HepG2 (cell line): ENCODE data around the gene ALPL. TPM values are rescaled to one million over a fixed set of nuclear protein-coding genes. Genes with fewer than 3 reads are reported as not detected.

ENCODE experiments used
- ATAC-seq: fragments of 200-7000 bp; cut with Tn5 transposase; 3 replicates; pipeline ENCODE4 v1.9.1; 2020; ENCODE audit warnings: mild to moderate bottlenecking, moderate library complexity
- BruUV-seq: library from RNA; stranded (reverse); fragments of 400-500 nt; replicated peaks from 2 replicates; lab custom pipeline; 2021; lab: Mats Ljungman, UMichigan
- CTCF ChIA-PET: fragments of 300-600 bp; formaldehyde crosslinking; extraction: SDS; loops from one replicate; lab custom pipeline; 2021; ENCODE audit warnings: low total read pairs, inconsistent platforms, low intra/inter-chr PET ratio; lab: Yijun Ruan, JAX
- POLR2A ChIA-PET: fragments of 350-600 bp; sonication (Branson Sonifier 250); formaldehyde crosslinking; loops from one replicate; lab custom pipeline; 2020; ENCODE audit warnings: antibody characterized with exemption, inconsistent platforms; lab: Yijun Ruan, JAX
- DNase-seq: peaks from one replicate; pipeline ENCODE4 v3.0.0-alpha.2; 2015; ENCODE audit warnings: low spot score
- FAIRE-seq: peaks from 3 replicates; lab custom pipeline; 2011; peaks lifted over from hg19 to GRCh38; lab: Jason Lieb, UNC
- H2AFZ ChIP-seq: one replicate; pipeline ENCODE4 v1.6.1; 2011; ENCODE audit warnings: low read length, inconsistent platforms
- H3K27ac ChIP-seq: fragments of 300-600 bp; 3 replicates; pipeline ENCODE4 v1.8.0; 2011; ENCODE audit warnings: mixed run types, mild to moderate bottlenecking, mixed read lengths, low read length, inconsistent platforms; ENCODE audit not compliant: insufficient read depth; ENCODE audit errors: extremely low read length
- H3K27me3 ChIP-seq, 2 experiments: fragments of 200-600 bp in 1 of 2; 2 replicates in 1 of 2; 3 replicates in 1 of 2; pipeline versions ENCODE4 v1.6.0 to v1.8.0; 2011; ENCODE audit warnings: low read length in 2 of 2, mild to moderate bottlenecking in 2 of 2, moderate library complexity in 2 of 2, inconsistent platforms in 1 of 2; ENCODE audit not compliant: insufficient read depth in 2 of 2, control insufficient read depth in 1 of 2
- H3K36me3 ChIP-seq, 2 experiments: fragments of 200-600 bp in 1 of 2; replicated peaks in 1 of 2; 2 replicates in 1 of 2; 3 replicates in 1 of 2; pipeline versions ENCODE4 v1.5.1 to v1.8.0; 2011; ENCODE audit warnings: low read length in 2 of 2, inconsistent platforms in 1 of 2; ENCODE audit not compliant: insufficient read depth in 2 of 2, control insufficient read depth in 1 of 2
- H3K4me1 ChIP-seq: 2 replicates; pipeline ENCODE4 v1.5.1; 2012; ENCODE audit warnings: low read length, inconsistent platforms; ENCODE audit not compliant: insufficient read depth
- H3K4me2 ChIP-seq: 2 replicates; pipeline ENCODE4 v1.6.0; 2011; ENCODE audit warnings: low read depth, low read length, inconsistent platforms
- H3K4me3 ChIP-seq, 3 experiments: fragments of 200-600 bp in 1 of 3; sonication (generic), shearing (Covaris generic) in 1 of 3; replicated peaks in 1 of 3; 2 replicates each; pipeline ENCODE4 v1.5.1; 2011 to 2016; ENCODE audit warnings: low read length in 3 of 3, inconsistent platforms in 2 of 3, low read depth in 2 of 3, mild to moderate bottlenecking in 2 of 3, control low read depth in 1 of 3, mixed read lengths in 1 of 3; ENCODE audit not compliant: insufficient read depth in 1 of 3
- H3K79me2 ChIP-seq: one replicate; pipeline ENCODE4 v1.6.1; 2011; ENCODE audit warnings: low read length, inconsistent platforms; ENCODE audit not compliant: insufficient read depth
- H3K9ac ChIP-seq: 2 replicates; pipeline ENCODE4 v1.6.0; 2011; ENCODE audit warnings: mild to moderate bottlenecking, low read depth, low read length, inconsistent platforms; ENCODE audit not compliant: insufficient read depth
- H3K9me3 ChIP-seq: 2 replicates; pipeline ENCODE4 v1.5.1; 2012; ENCODE audit warnings: mild to moderate bottlenecking, low read length
- H4K20me1 ChIP-seq: 2 replicates; pipeline ENCODE4 v1.6.0; 2011; ENCODE audit warnings: inconsistent platforms, mild to moderate bottlenecking, low read length, moderate library complexity; ENCODE audit not compliant: insufficient read depth
- HES4 ChIP-seq: sonication (generic); formaldehyde crosslinking; IDR thresholded peaks from 2 replicates; pipeline ENCODE4 v1.9.0; 2021; ENCODE audit warnings: mild to moderate bottlenecking, missing genetic modification reagents, borderline replicate concordance
- KLF9 ChIP-seq: IDR thresholded peaks from 2 replicates; pipeline ENCODE4 v1.6.1; 2016; ENCODE audit warnings: low read depth
- POLR2A ChIP-seq, 2 experiments: IDR thresholded peaks; 2 replicates each; pipeline ENCODE4 v1.6.1; 2011; ENCODE audit warnings: low read depth in 2 of 2, low read length in 2 of 2, mild to moderate bottlenecking in 1 of 2, moderate library complexity in 1 of 2; ENCODE audit not compliant: insufficient read depth in 1 of 2
- WIZ ChIP-seq: sonication (generic); formaldehyde crosslinking; IDR thresholded peaks from 2 replicates; pipeline ENCODE4 v1.5.1; 2020; ENCODE audit warnings: mild to moderate bottlenecking, missing genetic modification reagents
- ZFP62 ChIP-seq: sonication (generic); formaldehyde crosslinking; IDR thresholded peaks from 2 replicates; pipeline ENCODE4 v1.4.0; 2020; ENCODE audit warnings: missing genetic modification reagents
- ZNF33A ChIP-seq: sonication (generic); formaldehyde crosslinking; IDR thresholded peaks from 2 replicates; pipeline ENCODE4 v1.5.1; 2020; ENCODE audit warnings: missing genetic modification reagents, mild to moderate bottlenecking, moderate library complexity, borderline replicate concordance
- ZNF496 ChIP-seq: sonication (generic); formaldehyde crosslinking; IDR thresholded peaks from 2 replicates; pipeline ENCODE4 v1.8.1; 2023; ENCODE audit warnings: mild to moderate bottlenecking, moderate library complexity, missing genetic modification reagents; ENCODE audit not compliant: insufficient replicate concordance
- ZNF792 ChIP-seq: IDR thresholded peaks from 2 replicates; pipeline ENCODE4 v1.6.1; 2016
- WGBS: methylation state at CpG from one replicate; pipeline ENCODE4 v1.1.6; 2017; ENCODE audit warnings: low lambda C conversion rate; 5-methylcytosine and 5-hydroxymethylcytosine counted together
- in situ Hi-C: cut with HindIII; loops from 2 replicates; pipeline ENCODE4 v1.10.0; 2017; ENCODE audit warnings: low pct_unique_long_range_greater_than_20kb; ENCODE audit not compliant: extremely low pct_ligation_motif_present
- intact Hi-C: fragments of 100-400 bp; cut with micrococcal nuclease; formaldehyde crosslinking; loops from one replicate; pipeline ENCODE4 v1.10.0; 2022; ENCODE audit not compliant: unreplicated experiment
- polyA plus RNA-seq, 8 experiments: library from polyadenylated mRNA; depleted of rRNA in 3 of 8; stranded (reverse) in 7 of 8; unstranded in 1 of 8; fragments of >200 nt; fragmentation: Illumina TruSeq in 4 of 8; extraction: Trizol in 4 of 8; gene quantifications; 2 replicates each; pipeline versions ENCODE4 v1.2.1 to v1.2.3, GENCODE V29; 2011 to 2016; ENCODE audit warnings: low read depth in 4 of 8, missing spikeins in 1 of 8, mixed read lengths in 1 of 8; ENCODE audit not compliant: insufficient read depth in 1 of 8
- total RNA-seq, 5 experiments: library from RNA; depleted of rRNA; stranded (reverse); fragments of >200 nt; fragmentation: Illumina TruSeq; extraction: Trizol; gene quantifications; 2 replicates each; pipeline ENCODE4 v1.2.3, GENCODE V29; 2016; ENCODE audit warnings: low read depth in 1 of 5
- TF ChIP-seq, protein P1 (sequence below): sonication (generic); formaldehyde crosslinking; IDR thresholded peaks from 2 replicates; pipeline ENCODE4 v1.5.0; 2020; ENCODE audit warnings: mild to moderate bottlenecking, missing genetic modification reagents, moderate library complexity
- TF ChIP-seq, protein P2 (sequence below): sonication (generic); formaldehyde crosslinking; IDR thresholded peaks from 2 replicates; pipeline ENCODE4 v1.4.0; 2020; ENCODE audit warnings: missing genetic modification reagents
- TF ChIP-seq, protein P3 (sequence below): sonication (generic); formaldehyde crosslinking; IDR thresholded peaks from 2 replicates; pipeline ENCODE4 v1.5.0; 2020; ENCODE audit warnings: mild to moderate bottlenecking, missing genetic modification reagents

ALPL gene
- total and polyA plus RNA-seq, 2 of the 13 experiments (the other 11 are each of a cell fraction or from before 2014, with no cell fraction given) = 0.12 TPM; not detected in 1

- in situ Hi-C loops = no loop called here
- 0 out of 5 replicates have a peak, but pooled peaks cover 0 to under 1% of the 10 kb centered on the region in 2 experiments for H3K36me3 ChIP-seq
- intact Hi-C loops = no loop called here
- TF ChIP-seq, protein P1, sequence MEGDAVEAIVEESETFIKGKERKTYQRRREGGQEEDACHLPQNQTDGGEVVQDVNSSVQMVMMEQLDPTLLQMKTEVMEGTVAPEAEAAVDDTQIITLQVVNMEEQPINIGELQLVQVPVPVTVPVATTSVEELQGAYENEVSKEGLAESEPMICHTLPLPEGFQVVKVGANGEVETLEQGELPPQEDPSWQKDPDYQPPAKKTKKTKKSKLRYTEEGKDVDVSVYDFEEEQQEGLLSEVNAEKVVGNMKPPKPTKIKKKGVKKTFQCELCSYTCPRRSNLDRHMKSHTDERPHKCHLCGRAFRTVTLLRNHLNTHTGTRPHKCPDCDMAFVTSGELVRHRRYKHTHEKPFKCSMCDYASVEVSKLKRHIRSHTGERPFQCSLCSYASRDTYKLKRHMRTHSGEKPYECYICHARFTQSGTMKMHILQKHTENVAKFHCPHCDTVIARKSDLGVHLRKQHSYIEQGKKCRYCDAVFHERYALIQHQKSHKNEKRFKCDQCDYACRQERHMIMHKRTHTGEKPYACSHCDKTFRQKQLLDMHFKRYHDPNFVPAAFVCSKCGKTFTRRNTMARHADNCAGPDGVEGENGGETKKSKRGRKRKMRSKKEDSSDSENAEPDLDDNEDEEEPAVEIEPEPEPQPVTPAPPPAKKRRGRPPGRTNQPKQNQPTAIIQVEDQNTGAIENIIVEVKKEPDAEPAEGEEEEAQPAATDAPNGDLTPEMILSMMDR (CRISPR knock-in tag) = peak; percentile 26; the same call in 1 of the 2 replicates
- no peak for TF ChIP-seq WIZ (CRISPR knock-in tag)
- WGBS = 76% methylated on average over 10 of the region's 10 CpGs
- H3K79me2 ChIP-seq = no peaks in the 10 kb centered on the region
- DNase-seq = no peak
- no peaks in the 10 kb centered on the region for H3K4me1 ChIP-seq
- FAIRE-seq = no peak
- ATAC-seq = no peak
- ChIA-PET POLR2A (no interaction called here), CTCF (no interaction called here)
- no peak overlapping the region for H2AFZ ChIP-seq
- no peaks in the 10 kb centered on the region for H3K9me3 ChIP-seq
- H3K27me3 ChIP-seq = no peaks in the 10 kb centered on the region
- H3K9ac ChIP-seq = no peak overlapping the region
- BruUV-seq = no TSS peak
- H3K27ac ChIP-seq = no peak overlapping the region
- no peaks in the 10 kb centered on the region for H4K20me1 ChIP-seq
- no peak overlapping the region for H3K4me3 ChIP-seq
- H3K4me2 ChIP-seq = no peak overlapping the region
These were observed 40.6 kb upstream of the ALPL start for GRCh38 chr1:21468599-21468998.

DNA sequence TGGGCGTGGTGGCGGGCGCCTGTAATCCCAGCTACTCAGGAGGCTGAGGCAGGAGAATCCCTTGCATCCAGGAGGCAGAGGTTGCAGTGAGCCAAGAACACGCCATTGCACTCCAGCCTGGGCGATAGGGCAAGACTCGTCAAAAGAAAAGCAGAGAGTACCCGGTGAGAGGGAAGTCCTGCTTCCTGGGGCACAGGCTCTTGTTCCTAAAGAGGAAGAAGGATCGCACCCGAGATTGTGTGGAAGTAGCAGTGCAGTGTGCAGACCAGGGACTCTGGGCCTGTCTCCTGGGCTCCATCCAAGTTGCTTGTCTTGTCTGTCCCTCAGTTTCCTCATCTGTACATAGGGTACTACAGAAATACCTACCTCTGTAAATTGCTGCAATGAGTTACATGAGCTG is 39.6 kb upstream of the ALPL start:
- Histone ChIP-seq H4K20me1 (no peaks in the 10 kb centered on the region), H3K27ac (no peak overlapping the region), H3K27me3 (no peaks in the 10 kb centered on the region), H3K4me1 (no peaks in the 10 kb centered on the region), H3K79me2 (no peaks in the 10 kb centered on the region), H3K36me3 (0 out of 5 replicates have a peak, but pooled peaks cover 0 to 2% of the 10 kb centered on the region in 2 experiments), H3K4me2 (no peak overlapping the region), H3K9ac (no peak overlapping the region), H3K4me3 (no peak overlapping the region), H3K9me3 (no peaks in the 10 kb centered on the region), H2AFZ (no peak overlapping the region)
- no peak for DNase-seq
- no TSS peak for BruUV-seq
- no peak for FAIRE-seq
- TF ChIP-seq, protein P2, sequence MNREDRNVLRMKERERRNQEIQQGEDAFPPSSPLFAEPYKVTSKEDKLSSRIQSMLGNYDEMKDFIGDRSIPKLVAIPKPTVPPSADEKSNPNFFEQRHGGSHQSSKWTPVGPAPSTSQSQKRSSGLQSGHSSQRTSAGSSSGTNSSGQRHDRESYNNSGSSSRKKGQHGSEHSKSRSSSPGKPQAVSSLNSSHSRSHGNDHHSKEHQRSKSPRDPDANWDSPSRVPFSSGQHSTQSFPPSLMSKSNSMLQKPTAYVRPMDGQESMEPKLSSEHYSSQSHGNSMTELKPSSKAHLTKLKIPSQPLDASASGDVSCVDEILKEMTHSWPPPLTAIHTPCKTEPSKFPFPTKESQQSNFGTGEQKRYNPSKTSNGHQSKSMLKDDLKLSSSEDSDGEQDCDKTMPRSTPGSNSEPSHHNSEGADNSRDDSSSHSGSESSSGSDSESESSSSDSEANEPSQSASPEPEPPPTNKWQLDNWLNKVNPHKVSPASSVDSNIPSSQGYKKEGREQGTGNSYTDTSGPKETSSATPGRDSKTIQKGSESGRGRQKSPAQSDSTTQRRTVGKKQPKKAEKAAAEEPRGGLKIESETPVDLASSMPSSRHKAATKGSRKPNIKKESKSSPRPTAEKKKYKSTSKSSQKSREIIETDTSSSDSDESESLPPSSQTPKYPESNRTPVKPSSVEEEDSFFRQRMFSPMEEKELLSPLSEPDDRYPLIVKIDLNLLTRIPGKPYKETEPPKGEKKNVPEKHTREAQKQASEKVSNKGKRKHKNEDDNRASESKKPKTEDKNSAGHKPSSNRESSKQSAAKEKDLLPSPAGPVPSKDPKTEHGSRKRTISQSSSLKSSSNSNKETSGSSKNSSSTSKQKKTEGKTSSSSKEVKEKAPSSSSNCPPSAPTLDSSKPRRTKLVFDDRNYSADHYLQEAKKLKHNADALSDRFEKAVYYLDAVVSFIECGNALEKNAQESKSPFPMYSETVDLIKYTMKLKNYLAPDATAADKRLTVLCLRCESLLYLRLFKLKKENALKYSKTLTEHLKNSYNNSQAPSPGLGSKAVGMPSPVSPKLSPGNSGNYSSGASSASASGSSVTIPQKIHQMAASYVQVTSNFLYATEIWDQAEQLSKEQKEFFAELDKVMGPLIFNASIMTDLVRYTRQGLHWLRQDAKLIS = no peak
- TF ChIP-seq ZNF33A (CRISPR knock-in tag) (no peak), KLF9 (CRISPR knock-in tag) (no peak), POLR2A (IDR thresholded peaks at IDR 0.05; ENCODE audit: insufficient read depth in 1 of 2, low read depth in 2 of 2, low read length in 2 of 2) (no peak), HES4 (CRISPR knock-in tag) (no peak), ZNF496 (CRISPR knock-in tag) (no peak), ZNF792 (CRISPR knock-in tag) (no peak), ZFP62 (CRISPR knock-in tag) (no peak)
- TF ChIP-seq, protein P3, sequence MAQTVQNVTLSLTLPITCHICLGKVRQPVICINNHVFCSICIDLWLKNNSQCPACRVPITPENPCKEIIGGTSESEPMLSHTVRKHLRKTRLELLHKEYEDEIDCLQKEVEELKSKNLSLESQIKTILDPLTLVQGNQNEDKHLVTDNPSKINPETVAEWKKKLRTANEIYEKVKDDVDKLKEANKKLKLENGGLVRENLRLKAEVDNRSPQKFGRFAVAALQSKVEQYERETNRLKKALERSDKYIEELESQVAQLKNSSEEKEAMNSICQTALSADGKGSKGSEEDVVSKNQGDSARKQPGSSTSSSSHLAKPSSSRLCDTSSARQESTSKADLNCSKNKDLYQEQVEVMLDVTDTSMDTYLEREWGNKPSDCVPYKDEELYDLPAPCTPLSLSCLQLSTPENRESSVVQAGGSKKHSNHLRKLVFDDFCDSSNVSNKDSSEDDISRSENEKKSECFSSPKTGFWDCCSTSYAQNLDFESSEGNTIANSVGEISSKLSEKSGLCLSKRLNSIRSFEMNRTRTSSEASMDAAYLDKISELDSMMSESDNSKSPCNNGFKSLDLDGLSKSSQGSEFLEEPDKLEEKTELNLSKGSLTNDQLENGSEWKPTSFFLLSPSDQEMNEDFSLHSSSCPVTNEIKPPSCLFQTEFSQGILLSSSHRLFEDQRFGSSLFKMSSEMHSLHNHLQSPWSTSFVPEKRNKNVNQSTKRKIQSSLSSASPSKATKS (CRISPR knock-in tag) = no peak
- ChIA-PET POLR2A (no interaction called here), CTCF (no interaction called here)
- WGBS = 89% methylated on average over 9 of the region's 9 CpGs
- in situ Hi-C loops (no loop called here), intact Hi-C loops (no loop called here)
- no peak for ATAC-seq
